ENCODE results near the gene SYNJ1. TPM values are rescaled to one million over a fixed set of nuclear protein-coding genes. Genes with fewer than 3 reads are reported as not detected.

SYNJ1 gene
- total RNA-seq, 1 experiment from 2014 or later = 10.5 TPM

GRCh38 chr21:32726839-32727686, 750 bp downstream of the SYNJ1 start:
- peak; percentile 42 for ATAC-seq
- Histone ChIP-seq H3K27ac (ENCODE audit: low read length) (peak overlapping the region; percentile 70), H3K4me1 (ENCODE audit: control insufficient read depth, insufficient read depth, low read length) (peaks cover 4% of the 10 kb centered on the region), H3K4me3 (ENCODE audit: low read depth in 2 of 2, low read length in 2 of 2) (peak overlapping the region; percentile 83 to 96), H3K36me3 (ENCODE audit: control insufficient read depth, insufficient read depth, low read length) (peaks cover 4% of the 10 kb centered on the region), H3K9me3 (ENCODE audit: control insufficient read depth, insufficient read depth, low read depth, low read length) (no peaks in the 10 kb centered on the region), H3K27me3 (ENCODE audit: control insufficient read depth, insufficient read depth, low read length) (no peaks in the 10 kb centered on the region)
- POLR2A ChIA-PET = no interaction called here
- no peak for TF ChIP-seq POLR2AphosphoS5 (IDR thresholded peaks at IDR 0.05; ENCODE audit: low read depth, low read length)
- no peak for DNase-seq (ENCODE audit: low read depth, low spot score)
- intact Hi-C loops (cut with micrococcal nuclease; ENCODE audit: unreplicated experiment) = no loop called here
- BruUV-seq (replicated peaks) = no TSS peak
- CTCF ChIA-PET = no interaction called here
- in situ Hi-C loops (cut with HindIII; ENCODE audit: low pct_unique_long_range_greater_than_20kb, low sequenced_read_pairs) = no loop called here

- TF ChIP-seq REST (IDR thresholded peaks at IDR 0.05; ENCODE audit: insufficient read depth in 1 of 2, low read depth in 2 of 2, low read length in 1 of 2) (no peak), CTCF (IDR thresholded peaks at IDR 0.05) (no peak), TCF7L2 (IDR thresholded peaks at IDR 0.05; ENCODE audit: low read depth, low read length) (no peak), SIN3A (IDR thresholded peaks at IDR 0.05; ENCODE audit: borderline replicate concordance, insufficient read depth, low read depth, low read length) (no peak), POLR2AphosphoS5 (IDR thresholded peaks at IDR 0.05; ENCODE audit: low read depth, low read length) (no peak)
- Histone ChIP-seq H3K36me3 (ENCODE audit: control insufficient read depth, insufficient read depth, low read length) (no peaks in the 10 kb centered on the region), H3K9me3 (ENCODE audit: control insufficient read depth, insufficient read depth, low read depth, low read length) (no peaks in the 10 kb centered on the region), H3K4me3 (ENCODE audit: low read depth in 2 of 2, low read length in 2 of 2) (no peak overlapping the region), H3K27me3 (ENCODE audit: control insufficient read depth, insufficient read depth, low read length) (no peaks in the 10 kb centered on the region), H3K27ac (ENCODE audit: low read length) (no peak overlapping the region), H3K4me1 (ENCODE audit: control insufficient read depth, insufficient read depth, low read length) (no peaks in the 10 kb centered on the region; the same call in 1 of the 2 replicates)
- in situ Hi-C loops (cut with HindIII; ENCODE audit: low pct_unique_long_range_greater_than_20kb, low sequenced_read_pairs) (no loop called here), intact Hi-C loops (cut with micrococcal nuclease; ENCODE audit: unreplicated experiment) (no loop called here)
- ATAC-seq = no peak
- no peak for DNase-seq (ENCODE audit: low read depth, low spot score)
- CTCF ChIA-PET = interaction anchor here (0.7 kb wide), 1 partner anchor 32 kb away, joined by 3 read pairs; no protein-coding TSS in a partner anchor
- POLR2A ChIA-PET = no interaction called here
- BruUV-seq (replicated peaks) = no TSS peak
Measured at GRCh38 chr21:32719085-32719484, 8.7 kb downstream of the SYNJ1 start.

GRCh38 chr21:32717851-32718316, 9.9 kb downstream of the SYNJ1 start:
- Histone ChIP-seq H3K9me3 (ENCODE audit: control insufficient read depth, insufficient read depth, low read depth, low read length) (no peaks in the 10 kb centered on the region), H3K27ac (ENCODE audit: low read length) (no peak overlapping the region), H3K27me3 (ENCODE audit: control insufficient read depth, insufficient read depth, low read length) (no peaks in the 10 kb centered on the region), H3K4me1 (ENCODE audit: control insufficient read depth, insufficient read depth, low read length) (no peaks in the 10 kb centered on the region; the same call in 1 of the 2 replicates), H3K4me3 (ENCODE audit: low read depth in 2 of 2, low read length in 2 of 2) (no peak overlapping the region), H3K36me3 (ENCODE audit: control insufficient read depth, insufficient read depth, low read length) (no peaks in the 10 kb centered on the region)
- ChIA-PET CTCF (no interaction called here), POLR2A (no interaction called here)
- no peak for DNase-seq (ENCODE audit: low read depth, low spot score)
- no peak for ATAC-seq
- TF ChIP-seq SIN3A (IDR thresholded peaks at IDR 0.05; ENCODE audit: borderline replicate concordance, insufficient read depth, low read depth, low read length) (no peak), TCF7L2 (IDR thresholded peaks at IDR 0.05; ENCODE audit: low read depth, low read length) (no peak), POLR2AphosphoS5 (IDR thresholded peaks at IDR 0.05; ENCODE audit: low read depth, low read length) (no peak), REST (IDR thresholded peaks at IDR 0.05; ENCODE audit: insufficient read depth in 1 of 2, low read depth in 2 of 2, low read length in 1 of 2) (no peak), CTCF (IDR thresholded peaks at IDR 0.05) (no peak)
- BruUV-seq (replicated peaks) = no TSS peak
- intact Hi-C loops (cut with micrococcal nuclease; ENCODE audit: unreplicated experiment) (no loop called here), in situ Hi-C loops (cut with HindIII; ENCODE audit: low pct_unique_long_range_greater_than_20kb, low sequenced_read_pairs) (no loop called here)
